Ascending aorta (tissue), 2 donors: ENCODE data around the gene EEF1AKMT2. TPM values are rescaled to one million over a fixed set of nuclear protein-coding genes. Genes with fewer than 3 reads are reported as not detected.
"Not testable (repeated sequence)": the region's sequence is repeated elsewhere in the genome, so short reads cannot be mapped to it uniquely, and the experiment has no call there.

Experiments used
- DNase-seq, 2 donors: peaks; one replicate each; pipeline ENCODE4 v3.0.0-alpha.2; 2019; ENCODE audit warnings: low spot score in 2 of 2
- H3K27ac ChIP-seq, 2 donors: fragments of 200-600 bp; sonication (generic); one replicate each; pipeline ENCODE4 v1.5.1; 2016 to 2017; ENCODE audit warnings: mild to moderate bottlenecking in 1 of 2
- H3K27me3 ChIP-seq: fragments of 200-600 bp; sonication (generic); one replicate; pipeline ENCODE4 v1.5.1; 2017
- H3K36me3 ChIP-seq, 2 donors: fragments of 200-600 bp; sonication (generic); one replicate each; pipeline ENCODE4 v1.5.1; 2016
- H3K4me1 ChIP-seq, 2 donors: fragments of 200-600 bp; sonication (generic); one replicate each; pipeline ENCODE4 v1.5.1; 2016 to 2017; ENCODE audit warnings: mild to moderate bottlenecking in 1 of 2
- H3K4me3 ChIP-seq, 2 donors: fragments of 200-600 bp; sonication (generic); one replicate each; pipeline ENCODE4 v1.5.1; 2016 to 2017; ENCODE audit warnings: mild to moderate bottlenecking in 1 of 2
- H3K9me3 ChIP-seq, 2 donors: fragments of 200-600 bp; sonication (generic); one replicate each; pipeline ENCODE4 v1.5.1; 2016
- CTCF ChIP-seq, 3 experiments: fragments of 200-600 bp in 2 of 3; fragments of 450-650 bp in 1 of 3; sonication (generic) in 2 of 3; IDR thresholded peaks; one replicate each; pipeline ENCODE4 v1.5.1; 2016 to 2019; ENCODE audit warnings: antibody characterized with exemption in 3 of 3, mild to moderate bottlenecking in 1 of 3, moderate library complexity in 1 of 3
- intact Hi-C: fragments of 100-400 bp; cut with DNase I; formaldehyde crosslinking; loops from one replicate; pipeline ENCODE4 v1.15.1; 2023
- total RNA-seq: library from RNA; depleted of rRNA; stranded (reverse); fragments of >200 nt; gene quantifications from one replicate; pipeline ENCODE4 v1.1.0, GENCODE V29; 2016

Gene EEF1AKMT2
- total RNA-seq, 1 donor from 2014 or later, result 10.5 TPM

- H3K36me3 ChIP-seq, result peaks cover 13 to 38% of the 10 kb centered on the region in 2 donors
- no peak for DNase-seq
Measured at GRCh38 chr10:124820121-124820520, 28.4 kb upstream of the EEF1AKMT2 start.

GRCh38 chr10:124802313-124802675 is 10.6 kb upstream of the EEF1AKMT2 start:
- H3K36me3 ChIP-seq, result no peaks in the 10 kb centered on the region
- peak overlapping the region; percentile 89 to 99 for H3K4me3 ChIP-seq
- H3K4me1 ChIP-seq, result peaks cover 0 to 7% of the 10 kb centered on the region in 2 donors
- no peaks in the 10 kb centered on the region for H3K27me3 ChIP-seq
- DNase-seq, result no peak
- H3K9me3 ChIP-seq, result no peaks in the 10 kb centered on the region
- intact Hi-C loops, result no loop called here
- H3K27ac ChIP-seq, result peak overlapping the region; percentile 77 to 81
- no peak for TF ChIP-seq CTCF (IDR thresholded peaks at IDR 0.05)

More at GRCh38 chr10:124820121-124820520, 28.4 kb upstream of the EEF1AKMT2 start:
- Histone ChIP-seq H3K9me3 (no peaks in the 10 kb centered on the region), H3K27me3 (no peaks in the 10 kb centered on the region), H3K4me1 (no peaks in the 10 kb centered on the region), H3K4me3 (no peak overlapping the region), H3K27ac (no peak overlapping the region)
- intact Hi-C loops, result no loop called here
- TF ChIP-seq CTCF (IDR thresholded peaks at IDR 0.05), result no peak

- Histone ChIP-seq H3K4me3 (no peak overlapping the region), H3K4me1 (peaks cover 0 to 7% of the 10 kb centered on the region in 2 donors), H3K36me3 (no peaks in the 10 kb centered on the region), H3K9me3 (no peaks in the 10 kb centered on the region), H3K27ac (no peak overlapping the region), H3K27me3 (no peaks in the 10 kb centered on the region)
- TF ChIP-seq CTCF (IDR thresholded peaks at IDR 0.05), result no peak
- DNase-seq, result no peak
- intact Hi-C loops, result loop anchor here (10.0 kb wide), 2 partner anchors 256 to 366 kb away; partner anchors contain the start of gene CTBP2
Measured at GRCh38 chr10:124799211-124799610, 7.5 kb upstream of the EEF1AKMT2 start.

GRCh38 chr10:124798781-124799180 is 7.1 kb upstream of the EEF1AKMT2 start:
- Histone ChIP-seq H3K4me3 (no peak overlapping the region), H3K4me1 (peaks cover 0 to 7% of the 10 kb centered on the region in 2 donors), H3K27ac (no peak overlapping the region), H3K36me3 (no peaks in the 10 kb centered on the region), H3K9me3 (no peaks in the 10 kb centered on the region), H3K27me3 (no peaks in the 10 kb centered on the region)
- intact Hi-C loops, result loop anchor here (10.0 kb wide), 2 partner anchors 256 to 366 kb away; partner anchors contain the start of gene CTBP2
- no peak for TF ChIP-seq CTCF (IDR thresholded peaks at IDR 0.05)
- DNase-seq, result no peak

- Histone ChIP-seq H3K36me3 (no peaks in the 10 kb centered on the region), H3K9me3 (no peaks in the 10 kb centered on the region), H3K27me3 (no peaks in the 10 kb centered on the region), H3K4me1 (peaks cover 0 to 7% of the 10 kb centered on the region in 2 donors), H3K4me3 (no peak overlapping the region), H3K27ac (no peak overlapping the region)
- TF ChIP-seq CTCF (IDR thresholded peaks at IDR 0.05), result no peak
- intact Hi-C loops, result loop anchor here (10.0 kb wide), 2 partner anchors 256 to 366 kb away; partner anchors contain the start of gene CTBP2
- DNase-seq, result no peak
Measured at GRCh38 chr10:124798364-124798763, 6.7 kb upstream of the EEF1AKMT2 start.

- no peaks in the 10 kb centered on the region for H3K36me3 ChIP-seq
- DNase-seq, result no peak
- no peak overlapping the region for H3K27ac ChIP-seq
- H3K27me3 ChIP-seq, result no peaks in the 10 kb centered on the region
- TF ChIP-seq CTCF (IDR thresholded peaks at IDR 0.05), result no peak
- peaks cover 3 to 6% of the 10 kb centered on the region in 2 donors for H3K4me1 ChIP-seq
- H3K4me3 ChIP-seq, result peak overlapping the region; percentile 81 to 94
- no peaks in the 10 kb centered on the region for H3K9me3 ChIP-seq
- intact Hi-C loops, result loop anchor here (5.0 to 10.0 kb wide), 3 partner anchors 119 to 372 kb away; partner anchors contain the start of gene CTBP2
Measured at GRCh38 chr10:124792998-124793352, 1.3 kb upstream of the EEF1AKMT2 start.

- intact Hi-C loops, H3K9me3 ChIP-seq, DNase-seq, H3K4me3 ChIP-seq, H3K27ac ChIP-seq, H3K4me1 ChIP-seq, H3K27me3 ChIP-seq: not testable (repeated sequence)
- H3K36me3 ChIP-seq, result peaks cover 15 to 22% of the 10 kb centered on the region in 2 donors
Measured at GRCh38 chr10:124782900-124783299, 8.8 kb downstream of the EEF1AKMT2 start.
